Heart left ventricle (tissue), 16 donors: Measurements from ENCODE around the gene PHLPP2. TPM values are rescaled to one million over a fixed set of nuclear protein-coding genes. Genes with fewer than 3 reads are reported as not detected.

Experiments
- ATAC-seq, 4 donors: fragments of 200-7000 bp; cut with Tn5 transposase; one replicate each; pipeline ENCODE4 v1.9.1; 2020 to 2022; ENCODE audit warnings: moderate library complexity in 4 of 4, mild to moderate bottlenecking in 3 of 4, moderate number of reproducible peaks in 1 of 4
- DNase-seq, 5 donors: peaks; one replicate each; pipeline ENCODE4 v3.0.0-alpha.2; 2020
- H3K27ac ChIP-seq, 12 donors: fragments of 200-600 bp; sonication (generic) in 4 of 12; one replicate each; pipeline versions ENCODE4 v1.5.0 to v1.8.0; 2016 to 2022; ENCODE audit warnings: mild to moderate bottlenecking in 2 of 12
- H3K27me3 ChIP-seq, 9 donors: fragments of 200-600 bp; sonication (generic) in 2 of 9; one replicate each; pipeline versions ENCODE4 v1.5.1 to v1.8.0; 2016 to 2022; ENCODE audit warnings: mild to moderate bottlenecking in 3 of 9
- H3K36me3 ChIP-seq, 9 donors: fragments of 200-600 bp; sonication (generic) in 2 of 9; one replicate each; pipeline versions ENCODE4 v1.5.0 to v1.8.0; 2018 to 2022; ENCODE audit warnings: mild to moderate bottlenecking in 2 of 9
- H3K4me1 ChIP-seq, 12 donors: fragments of 200-600 bp; sonication (generic) in 4 of 12; one replicate each; pipeline versions ENCODE4 v1.5.0 to v1.8.0; 2016 to 2022; ENCODE audit warnings: mild to moderate bottlenecking in 3 of 12
- H3K4me3 ChIP-seq, 12 donors: fragments of 200-600 bp; sonication (generic) in 4 of 12; one replicate each; pipeline versions ENCODE4 v1.5.0 to v1.8.0; 2017 to 2022; ENCODE audit warnings: mild to moderate bottlenecking in 9 of 12, moderate library complexity in 4 of 12
- H3K9me3 ChIP-seq, 12 donors: fragments of 200-600 bp; sonication (generic) in 4 of 12; one replicate each; pipeline versions ENCODE4 v1.5.0 to v1.8.0; 2016 to 2022; ENCODE audit warnings: mild to moderate bottlenecking in 1 of 12
- CTCF ChIP-seq, 12 donors: fragments of 200-600 bp; sonication (generic) in 4 of 12; IDR thresholded peaks; one replicate each; pipeline versions ENCODE4 v1.5.0 to v1.8.0; 2018 to 2022; ENCODE audit warnings: antibody characterized with exemption in 12 of 12, mild to moderate bottlenecking in 5 of 12
- POLR2A ChIP-seq, 2 donors: fragments of 450-650 bp; IDR thresholded peaks; one replicate each; pipeline ENCODE4 v1.6.1; 2017; ENCODE audit warnings: antibody characterized with exemption in 2 of 2, mild to moderate bottlenecking in 2 of 2, moderate library complexity in 2 of 2
- WGBS, 4 donors: extraction: QIAGEN DNeasy Blood & Tissue Kit in 2 of 4; methylation state at CpG; one replicate each; pipeline versions ENCODE4 v1.1.5 to v1.1.7; 2013 to 2018; 5-methylcytosine and 5-hydroxymethylcytosine counted together
- intact Hi-C, 10 donors: fragments of 100-400 bp; cut with DNase I; formaldehyde crosslinking; loops; one replicate each; pipeline versions ENCODE4 v1.11.1 to v1.14.2; 2022
- polyA plus RNA-seq, 2 donors: library from polyadenylated mRNA; stranded (reverse); fragments of 200-250 nt; gene quantifications; one replicate each; pipeline ENCODE4 v1.2.3, GENCODE V29; 2013
- total RNA-seq, 9 donors: library from RNA; depleted of rRNA in 2 of 9; stranded (reverse); fragments of >200 nt in 2 of 9; fragmentation: NEBNext Ultra II Directional in 3 of 9; extraction: Animal tissue kit (Norgen Biotek cat#: 25700) in 3 of 9; gene quantifications; one replicate each; pipeline versions ENCODE4 v1.1.0 to v1.2.4, GENCODE V29; 2016 to 2023
- donor health status: ischemic (EF 13 %, LVEDD 7.1; RV severe dilation, severe dysfunction).
- donor health status: healthy with polysubstance abuse.
- donor health status: DM: no; HTN: yes; CAD: no.
- donor health status: DM: no; HTN: no; CAD: no.
- donor health status: ischemic (EF 25% LVEDD 6.9; RV normal size, moderate dysfunction).
- donor health status: ischemic (EF 25% LVEDD 5.7; RV mildly dilated, moderate dysfunction).
- donor health status: healthy.
- donor health status: DM: yes; HTN: yes; CAD: no.
- donor health status: ischemic (EF 35%, LVEDD 5.7; RV mildly dilated, moderate dysfunction).
- donor health status: nonischemic (EF 11% LVEDD 7.7; RV severe dilation, severe dysfunction).
- donor health status: DM: yes; HTN: yes; CAD: no.
- donor health status: PGD.
- donor health status: ischemic (EF 29% LVEDD 5.4; RV normal size, mild dysfunction).
- donor health status: nonischemic (EF 23%, LVEDD 6.1; RV moderate dilation, normal function).

The PHLPP2 gene
- total and polyA plus RNA-seq, 11 donors, result 0.99 to 7.4 (median 3.1) TPM

GRCh38 chr16:71726476-71727315 lies 2.2 kb upstream of the PHLPP2 start:
- Histone ChIP-seq H3K4me1 (peaks cover 0 to 43% (median 19%) of the 10 kb centered on the region in 12 donors), H3K27me3 (no peaks in the 10 kb centered on the region), H3K9me3 (no peaks in the 10 kb centered on the region), H3K36me3 (peaks cover 0 to 27% (median 18%) of the 10 kb centered on the region in 9 donors), H3K4me3 (no peak overlapping the region), H3K27ac (peak overlapping the region in 5 of 12 donors; percentile 13 to 67 (median 15))
- 55 to 66% (median 59%) methylated on average over 4 of the region's 4 CpGs for WGBS, 4 donors
- ATAC-seq (no peak), DNase-seq (no peak)
- TF ChIP-seq POLR2A (IDR thresholded peaks at IDR 0.05), result no peak
- no peak for TF ChIP-seq CTCF (IDR thresholded peaks at IDR 0.05)
- intact Hi-C loops, result no loop called here

- TF ChIP-seq CTCF (IDR thresholded peaks at IDR 0.05), result no peak
- TF ChIP-seq POLR2A (IDR thresholded peaks at IDR 0.05), result peak in 1 of 2 donors; percentile 46
- Histone ChIP-seq H3K27me3 (no peaks in the 10 kb centered on the region), H3K36me3 (peaks cover 0 to 5% (median 0%) of the 10 kb centered on the region in 9 donors), H3K27ac (peak overlapping the region; percentile 80 to 93 (median 86)), H3K4me3 (peak overlapping the region; percentile 69 to 97 (median 89)), H3K4me1 (peaks cover 0 to 43% (median 19%) of the 10 kb centered on the region in 12 donors), H3K9me3 (no peaks in the 10 kb centered on the region)
- ATAC-seq (peak; percentile 56 to 91 (median 87)), DNase-seq (peak; percentile 67 to 89 (median 80))
- intact Hi-C loops, result no loop called here
- 0 to 1% (median 0%) methylated on average over 14 to 104 of the region's 104 CpGs for WGBS, 4 donors
These were observed 773 bp downstream of the PHLPP2 start for GRCh38 chr16:71723537-71724319.

- Histone ChIP-seq H3K4me3 (peak overlapping the region; percentile 69 to 97 (median 89)), H3K4me1 (peaks cover 0 to 43% (median 19%) of the 10 kb centered on the region in 12 donors), H3K27ac (peak overlapping the region; percentile 80 to 93 (median 86)), H3K36me3 (peaks cover 0 to 8% (median 0%) of the 10 kb centered on the region in 9 donors), H3K27me3 (no peaks in the 10 kb centered on the region), H3K9me3 (no peaks in the 10 kb centered on the region)
- DNase-seq, result peak; percentile 69 to 83 (median 72)
- TF ChIP-seq CTCF (IDR thresholded peaks at IDR 0.05) (no peak), POLR2A (IDR thresholded peaks at IDR 0.05) (no peak)
- intact Hi-C loops, result no loop called here
- 1% methylated on average over 30 to 59 of the region's 59 CpGs for WGBS, 4 donors
- ATAC-seq, result peak; percentile 52 to 65 (median 62)
These were observed 1.5 kb downstream of the PHLPP2 start for GRCh38 chr16:71722801-71723536.
